ENCODE measurements around the gene U2AF2. TPM values are rescaled to one million over a fixed set of nuclear protein-coding genes. Genes with fewer than 3 reads are reported as not detected.

Gene U2AF2
- total RNA-seq, 1 experiment from 2014 or later = 411 TPM

GRCh38 chr19:55668603-55669348, 13.9 kb downstream of the U2AF2 start:
- TF ChIP-seq EZH2 (IDR thresholded peaks at IDR 0.05; ENCODE audit: borderline replicate concordance, low read depth, low read length, poor library complexity, severe bottlenecking) (no peak), CTCF (conservative IDR thresholded peaks at IDR 0.05; ENCODE audit: low read depth, low read length) (no peak)
- H3K36me3 ChIP-seq (ENCODE audit: insufficient read depth, low read length, poor library complexity, severe bottlenecking) = peaks cover 68% of the 10 kb centered on the region
- intact Hi-C loops (cut with micrococcal nuclease; ENCODE audit: unreplicated experiment) = no loop called here
- ChIA-PET POLR2A (ENCODE audit: low non-redundant PET) (interaction anchor here (0.5 kb wide), 1 partner anchor 33 kb away, joined by 8 read pairs; no protein-coding TSS in a partner anchor), CTCF (no interaction called here)
- H3K27me3 ChIP-seq (replicated peaks; ENCODE audit: insufficient read depth, low read depth, low read length, poor library complexity) = no peaks in the 10 kb centered on the region
- no peak overlapping the region for H3K4me3 ChIP-seq (ENCODE audit: low read depth, low read length, poor library complexity, severe bottlenecking)
- no TSS peak for BruUV-seq (replicated peaks)
- no peak for DNase-seq (ENCODE audit: low spot score)
- H3K9me3 ChIP-seq (ENCODE audit: low read depth, low read length, poor library complexity, severe bottlenecking) = no peaks in the 10 kb centered on the region
- no peak overlapping the region for H3K27ac ChIP-seq (ENCODE audit: low read depth, low read length, poor library complexity, severe bottlenecking)
- peaks cover 46% of the 10 kb centered on the region for H3K4me1 ChIP-seq (ENCODE audit: insufficient read depth, low read length, poor library complexity, severe bottlenecking)

- TF ChIP-seq EZH2 (IDR thresholded peaks at IDR 0.05; ENCODE audit: borderline replicate concordance, low read depth, low read length, poor library complexity, severe bottlenecking) (no peak), CTCF (conservative IDR thresholded peaks at IDR 0.05; ENCODE audit: low read depth, low read length) (no peak)
- intact Hi-C loops (cut with micrococcal nuclease; ENCODE audit: unreplicated experiment) = loop anchor here (2.0 to 10.0 kb wide), 2 partner anchors 13 to 645 kb away; partner anchors contain the start of gene ZSCAN5A
- Histone ChIP-seq H3K27ac (ENCODE audit: low read depth, low read length, poor library complexity, severe bottlenecking) (peak overlapping the region; percentile 78), H3K4me1 (ENCODE audit: insufficient read depth, low read length, poor library complexity, severe bottlenecking) (peaks cover 48% of the 10 kb centered on the region), H3K36me3 (ENCODE audit: insufficient read depth, low read length, poor library complexity, severe bottlenecking) (peaks cover 59% of the 10 kb centered on the region), H3K4me3 (ENCODE audit: low read depth, low read length, poor library complexity, severe bottlenecking) (no peak overlapping the region), H3K27me3 (replicated peaks; ENCODE audit: insufficient read depth, low read depth, low read length, poor library complexity) (no peaks in the 10 kb centered on the region), H3K9me3 (ENCODE audit: low read depth, low read length, poor library complexity, severe bottlenecking) (no peaks in the 10 kb centered on the region)
- POLR2A ChIA-PET (ENCODE audit: low non-redundant PET) = no interaction called here
- CTCF ChIA-PET = no interaction called here
- TSS peak; percentile 4 for BruUV-seq (replicated peaks)
- no peak for DNase-seq (ENCODE audit: low spot score)
Measured at GRCh38 chr19:55669418-55670279, 14.8 kb downstream of the U2AF2 start.

GRCh38 chr19:55670280-55671053, 15.6 kb downstream of the U2AF2 start:
- intact Hi-C loops (cut with micrococcal nuclease; ENCODE audit: unreplicated experiment) = loop anchor here (2.0 to 10.0 kb wide), 2 partner anchors 14 to 644 kb away; partner anchors contain the start of gene ZSCAN5A
- Histone ChIP-seq H3K4me3 (ENCODE audit: low read depth, low read length, poor library complexity, severe bottlenecking) (no peak overlapping the region), H3K4me1 (ENCODE audit: insufficient read depth, low read length, poor library complexity, severe bottlenecking) (peaks cover 48% of the 10 kb centered on the region), H3K27me3 (replicated peaks; ENCODE audit: insufficient read depth, low read depth, low read length, poor library complexity) (no peaks in the 10 kb centered on the region), H3K9me3 (ENCODE audit: low read depth, low read length, poor library complexity, severe bottlenecking) (no peaks in the 10 kb centered on the region), H3K27ac (ENCODE audit: low read depth, low read length, poor library complexity, severe bottlenecking) (peak overlapping the region; percentile 78), H3K36me3 (ENCODE audit: insufficient read depth, low read length, poor library complexity, severe bottlenecking) (peaks cover 55% of the 10 kb centered on the region)
- CTCF ChIA-PET = interaction anchor here (1.2 to 2.3 kb wide), 2 partner anchors 16 to 38 kb away, joined by 3 to 7 read pairs; partner anchors contain the start of gene U2AF2
- TF ChIP-seq EZH2 (IDR thresholded peaks at IDR 0.05; ENCODE audit: borderline replicate concordance, low read depth, low read length, poor library complexity, severe bottlenecking) (no peak), CTCF (conservative IDR thresholded peaks at IDR 0.05; ENCODE audit: low read depth, low read length) (no peak)
- peak; percentile 54 for DNase-seq (ENCODE audit: low spot score)
- BruUV-seq (replicated peaks) = no TSS peak
- POLR2A ChIA-PET (ENCODE audit: low non-redundant PET) = no interaction called here
